Hepatic stellate cell (primary cell): Measurements from ENCODE around the gene SCGB1C2.
"Not testable (repeated sequence)": the region's sequence is repeated elsewhere in the genome, so short reads cannot be mapped to it uniquely, and the experiment has no call there.

Experiments
- DNase-seq: peaks from one replicate; pipeline ENCODE4 v3.0.0; 2011; ENCODE audit warnings: low spot score

SCGB1C2 gene

DNA sequence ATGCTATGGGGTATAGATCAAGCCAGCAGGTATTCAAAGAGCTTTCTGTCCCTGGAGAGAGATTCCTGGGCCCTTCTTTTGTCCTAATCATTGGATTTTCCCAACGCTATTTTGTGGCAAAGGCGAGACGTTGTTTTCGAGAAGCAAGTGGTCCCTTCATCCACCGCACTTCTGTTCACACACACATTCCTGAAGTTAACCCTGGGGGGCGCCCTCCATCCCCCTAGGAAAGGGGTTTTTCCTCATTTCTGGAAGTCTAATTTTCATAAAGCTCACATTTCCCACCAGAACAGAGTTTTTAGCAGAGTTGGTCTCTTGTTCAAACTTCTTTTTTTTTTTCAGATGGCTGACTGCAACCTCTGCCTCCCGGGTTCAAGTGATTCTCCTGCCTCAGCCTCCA lies 11.9 kb downstream of the SCGB1C2 start:
- no peak for DNase-seq

DNA sequence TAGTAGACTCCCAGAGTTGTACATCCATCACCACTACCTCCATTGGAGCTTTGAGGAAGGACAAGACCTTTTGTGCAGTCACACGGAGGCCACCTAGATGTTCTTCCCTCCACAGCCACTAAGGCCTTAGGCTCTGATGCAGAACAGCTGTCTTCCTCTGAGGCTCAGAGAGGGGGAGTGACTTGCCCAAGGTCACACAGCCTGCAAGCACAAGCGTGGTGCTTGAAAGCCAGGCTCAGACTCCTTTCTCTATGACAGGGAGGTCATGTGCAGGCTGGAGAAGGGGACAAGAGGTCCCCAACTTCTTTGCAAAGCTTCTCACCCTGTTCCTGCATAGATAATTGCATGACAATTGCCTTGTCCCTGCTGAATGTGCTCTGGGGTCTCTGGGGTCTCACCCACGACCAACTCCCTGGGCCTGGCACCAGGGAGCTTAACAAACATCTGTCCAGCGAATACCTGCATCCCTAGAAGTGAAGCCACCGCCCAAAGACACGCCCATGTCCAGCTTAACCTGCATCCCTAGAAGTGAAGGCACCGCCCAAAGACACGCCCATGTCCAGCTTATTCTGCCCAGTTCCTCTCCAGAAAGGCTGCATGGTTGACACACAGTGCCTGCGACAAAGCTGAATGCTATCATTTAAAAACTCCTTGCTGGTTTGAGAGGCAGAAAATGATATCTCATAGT lies 12.7 kb downstream of the SCGB1C2 start:
- no peak for DNase-seq

DNA sequence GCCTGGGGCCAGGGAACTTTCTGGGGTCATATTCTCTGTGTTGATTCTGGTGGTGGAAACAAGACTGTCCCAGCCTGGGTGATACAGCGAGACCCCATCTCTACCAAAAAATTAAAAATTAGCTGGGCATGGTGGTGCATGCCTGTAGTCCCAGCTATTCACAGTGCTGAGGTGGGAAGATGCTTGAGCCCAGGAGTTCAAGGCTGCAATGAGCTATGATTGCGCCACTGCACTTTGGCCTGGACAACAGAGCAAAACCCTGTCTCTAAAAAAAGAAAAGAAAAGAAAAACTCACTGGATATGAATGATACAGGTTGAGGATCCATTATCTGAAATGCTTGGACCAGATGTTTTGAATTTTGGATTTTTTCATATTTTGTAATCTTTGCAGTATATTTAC lies 13.6 kb downstream of the SCGB1C2 start:
- DNase-seq, result no peak

DNA sequence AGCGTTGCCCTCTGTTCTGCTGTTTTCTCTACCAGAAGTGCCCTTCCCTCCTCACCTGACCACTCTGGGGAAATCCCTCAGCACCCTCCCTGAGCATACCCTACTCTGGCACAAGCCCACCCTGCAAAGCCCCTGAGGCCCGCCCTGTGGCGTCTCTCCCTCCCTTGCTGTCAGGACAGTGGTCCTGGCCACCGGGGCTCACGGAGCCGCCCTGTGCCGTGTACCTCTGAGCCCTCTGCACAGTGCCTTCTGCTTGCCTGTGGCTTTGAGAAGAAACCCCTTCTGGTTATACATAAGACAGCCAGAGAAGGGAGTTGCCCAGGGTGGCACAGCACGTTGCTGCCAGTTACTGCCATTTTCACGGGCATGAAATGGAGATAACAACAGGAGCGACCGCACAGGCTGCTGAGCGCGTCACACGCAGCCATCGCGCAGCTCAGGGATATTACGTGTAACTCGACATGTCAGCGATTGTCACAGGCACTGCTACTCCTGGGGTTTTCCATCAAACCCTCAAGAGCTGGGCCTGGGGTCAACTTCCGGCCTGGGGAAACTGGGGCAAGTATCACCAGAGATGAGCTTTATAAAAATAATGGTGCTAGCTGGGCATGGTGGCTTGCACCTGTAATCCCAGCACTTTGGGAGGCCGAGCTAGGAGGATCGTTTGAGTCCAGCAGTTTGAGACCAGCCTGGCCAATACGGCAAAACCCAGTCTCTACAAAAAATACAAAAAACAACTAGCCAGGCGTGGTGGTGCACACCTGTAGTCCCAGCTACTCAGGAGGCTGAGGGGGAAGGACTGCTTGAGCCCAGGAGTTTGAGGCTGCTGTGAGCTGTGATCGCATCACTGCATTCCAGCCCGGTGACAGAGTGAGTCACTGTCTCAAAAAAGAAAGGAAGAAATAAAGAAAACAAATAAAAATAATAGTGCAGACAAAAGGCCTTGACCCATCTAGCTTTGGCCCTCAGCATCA lies 14.8 kb downstream of the SCGB1C2 start:
- DNase-seq, result no peak

DNA sequence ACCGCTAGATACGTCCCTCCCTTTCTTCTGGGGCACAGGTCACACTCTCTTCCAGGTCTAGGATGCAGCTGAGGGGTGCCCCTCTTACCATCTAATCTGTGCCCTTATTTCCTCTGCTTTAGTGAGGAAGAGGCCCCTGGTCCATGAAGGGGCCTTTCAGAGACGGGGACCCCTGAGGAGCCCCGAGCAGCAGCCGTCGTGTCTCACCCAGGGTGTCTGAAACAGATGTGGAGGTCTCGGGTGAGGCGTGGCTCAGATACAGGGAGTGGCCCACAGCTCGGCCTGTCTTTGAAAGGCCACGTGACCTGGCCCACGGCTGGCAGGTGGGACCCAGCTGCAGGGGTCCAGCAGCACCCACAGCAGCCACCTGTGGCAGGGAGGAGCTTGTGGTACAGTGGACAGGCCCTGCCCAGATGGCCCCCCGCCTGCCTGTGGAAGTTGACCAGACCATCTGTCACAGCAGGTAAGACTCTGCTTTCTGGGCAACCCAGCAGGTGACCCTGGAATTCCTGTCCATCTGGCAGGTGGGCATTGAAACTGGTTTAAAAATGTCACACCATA lies 15.6 kb downstream of the SCGB1C2 start:
- no peak for DNase-seq

DNA sequence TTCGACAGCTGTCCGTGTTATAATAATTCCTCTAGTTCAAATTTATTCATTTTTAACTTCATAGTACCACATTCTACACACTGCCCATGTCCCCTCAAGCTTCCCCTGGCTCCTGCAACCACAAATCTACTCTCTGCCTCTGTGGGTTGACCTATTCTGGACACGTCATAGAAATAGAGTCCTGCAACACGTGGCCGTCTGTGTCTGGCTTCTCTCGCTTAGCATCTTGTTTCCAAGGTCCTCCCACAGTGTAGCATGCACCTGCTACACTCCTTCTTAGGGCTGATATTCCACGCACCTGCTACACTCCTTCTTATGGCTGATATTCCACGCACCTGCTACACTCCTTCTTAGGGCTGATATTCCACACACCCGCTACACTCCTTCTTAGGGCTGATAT lies 16.5 kb downstream of the SCGB1C2 start:
- no peak for DNase-seq

DNA sequence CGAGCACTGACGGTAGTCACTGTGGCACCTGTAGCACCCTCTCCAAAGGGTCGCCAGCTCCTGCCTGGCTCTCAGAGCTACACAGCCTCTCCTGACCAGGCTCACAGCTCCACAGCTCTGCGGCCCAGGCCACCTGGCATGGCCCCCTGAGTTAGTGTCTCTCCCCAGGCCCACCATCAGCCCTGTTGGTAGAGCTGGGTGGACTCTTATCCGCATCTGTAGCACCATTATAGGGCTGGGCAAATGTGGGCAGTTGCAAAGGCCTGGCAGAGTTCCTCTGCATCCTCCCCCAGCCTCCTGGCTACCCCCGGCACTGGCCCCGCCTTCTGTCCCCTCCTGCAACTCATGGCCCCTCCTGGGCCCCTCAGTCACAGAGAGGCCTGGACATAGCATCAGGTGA lies 18.2 kb downstream of the SCGB1C2 start:
- no peak for DNase-seq

DNA sequence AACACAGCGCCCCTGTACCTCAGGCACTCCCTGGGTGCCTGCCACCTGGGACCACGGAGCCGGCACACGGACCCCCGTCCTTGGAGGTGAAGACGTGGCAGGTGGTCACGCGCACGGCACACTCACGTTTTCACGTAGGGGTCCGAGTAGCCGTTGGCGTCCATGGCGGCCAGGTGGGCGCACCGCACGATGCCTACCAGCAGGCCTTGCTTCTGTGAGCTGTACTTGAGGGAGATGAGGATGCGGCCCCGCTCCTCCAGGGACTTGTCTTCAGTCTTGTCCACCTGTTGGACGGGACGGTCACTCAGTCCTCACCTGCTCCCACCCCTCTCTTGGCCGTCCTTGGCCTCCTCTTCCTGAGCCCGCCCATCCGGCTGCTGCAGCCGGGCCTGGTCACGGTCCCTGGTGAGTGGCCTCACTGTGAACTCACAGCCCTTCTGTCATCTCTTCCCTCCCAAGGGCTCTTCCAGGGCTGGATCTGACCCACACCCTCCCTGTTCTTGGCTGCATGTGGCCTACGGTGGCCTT lies 18.8 kb downstream of the SCGB1C2 start:
- DNase-seq, result no peak

DNA sequence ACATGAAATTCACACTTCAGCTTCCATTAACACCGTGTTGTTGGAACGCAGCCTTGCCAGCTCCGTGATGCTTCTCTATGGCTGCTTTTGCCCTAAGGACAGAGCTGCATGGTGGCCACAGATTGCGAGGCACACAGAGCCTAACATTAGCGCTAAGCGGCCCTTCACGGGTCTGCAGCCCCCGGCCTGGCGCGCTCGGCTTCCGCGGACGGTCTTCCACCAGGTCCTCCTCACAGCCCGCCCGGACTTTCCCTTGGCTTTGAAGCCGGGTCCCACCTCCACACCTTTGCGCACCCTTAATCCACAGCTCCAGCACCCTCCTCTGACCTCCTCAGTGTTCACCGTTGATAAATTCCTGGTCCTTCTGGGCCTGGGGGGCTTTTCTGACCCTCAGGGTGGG lies 19.6 kb downstream of the SCGB1C2 start:
- no peak for DNase-seq

DNA sequence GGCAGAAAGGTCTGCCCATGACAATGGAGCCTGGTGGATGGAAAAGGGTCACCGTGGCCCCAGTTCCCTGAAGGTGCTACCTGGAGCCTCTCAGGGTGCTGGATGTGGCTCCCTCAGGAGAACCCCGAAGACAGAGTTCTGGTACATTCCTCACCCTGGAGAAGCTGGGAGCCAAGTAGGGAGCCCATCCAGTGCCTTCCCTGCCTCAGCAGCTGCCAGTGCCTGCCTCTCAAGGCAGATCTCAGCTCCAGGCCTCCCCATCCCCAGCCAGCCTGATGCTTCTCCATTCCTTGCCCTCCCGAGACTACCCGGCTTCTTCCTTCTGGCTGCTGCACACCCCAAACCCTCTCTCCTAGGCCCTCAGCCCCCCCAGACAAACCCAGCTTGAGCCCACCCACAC lies 20.5 kb downstream of the SCGB1C2 start:
- no peak for DNase-seq

DNA sequence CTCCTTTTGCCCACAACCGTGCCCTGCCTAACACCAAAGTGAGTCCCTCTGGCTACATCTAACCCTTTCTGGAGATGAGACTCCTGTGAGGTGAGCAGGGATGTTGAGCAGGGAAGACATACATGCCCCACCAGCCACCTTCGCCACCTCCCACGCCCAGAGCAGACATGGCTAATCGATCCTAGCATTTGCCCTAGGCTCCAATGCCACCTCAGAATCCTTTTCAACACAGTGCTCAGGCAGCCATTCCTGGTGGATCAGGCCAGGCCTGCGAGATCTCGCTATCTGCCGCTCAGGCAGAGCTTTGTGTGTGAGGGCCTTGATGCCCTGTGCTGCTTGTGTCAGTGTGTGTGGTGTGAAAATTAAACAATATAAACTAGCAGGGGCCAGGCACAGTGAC lies 21.0 kb downstream of the SCGB1C2 start:
- no peak for DNase-seq

DNA sequence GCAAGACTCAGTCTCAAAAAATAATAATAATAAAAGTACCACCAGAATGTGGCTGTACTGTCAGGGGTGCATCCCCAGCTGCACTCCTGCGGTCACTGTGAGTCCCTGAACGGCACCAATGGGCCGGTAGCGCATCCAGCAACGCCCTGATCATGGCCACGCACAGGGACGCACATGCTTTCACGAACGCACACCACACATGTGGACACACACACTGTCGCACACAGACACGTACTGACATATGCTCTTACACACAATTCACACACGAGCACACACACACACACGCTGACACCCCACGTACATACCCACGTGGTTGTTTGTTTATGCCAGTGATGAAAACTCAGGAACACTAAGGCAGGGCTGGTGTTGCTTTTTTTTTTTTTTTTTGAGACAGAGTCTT lies 22.2 kb downstream of the SCGB1C2 start:
- no peak for DNase-seq

DNA sequence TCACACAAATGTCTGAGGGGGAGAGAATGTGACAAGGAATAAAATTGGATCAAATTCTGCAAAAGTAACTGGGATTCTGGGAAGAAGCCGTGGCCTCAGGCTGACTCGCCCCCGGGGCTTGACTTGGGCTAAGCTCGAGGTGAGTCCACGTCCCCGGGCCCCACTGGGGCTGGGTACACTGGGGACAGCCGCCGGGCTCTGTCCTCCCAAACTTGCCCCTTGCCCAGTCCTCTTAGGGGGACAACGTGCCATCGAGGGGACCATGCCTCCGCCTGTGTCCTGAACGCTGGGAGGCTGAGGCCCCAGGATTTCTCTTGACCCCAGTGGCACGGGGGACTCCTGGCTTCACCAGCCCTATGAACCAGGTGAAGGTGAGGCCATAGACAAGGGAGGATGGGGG lies 23.0 kb downstream of the SCGB1C2 start:
- DNase-seq, result no peak

DNA sequence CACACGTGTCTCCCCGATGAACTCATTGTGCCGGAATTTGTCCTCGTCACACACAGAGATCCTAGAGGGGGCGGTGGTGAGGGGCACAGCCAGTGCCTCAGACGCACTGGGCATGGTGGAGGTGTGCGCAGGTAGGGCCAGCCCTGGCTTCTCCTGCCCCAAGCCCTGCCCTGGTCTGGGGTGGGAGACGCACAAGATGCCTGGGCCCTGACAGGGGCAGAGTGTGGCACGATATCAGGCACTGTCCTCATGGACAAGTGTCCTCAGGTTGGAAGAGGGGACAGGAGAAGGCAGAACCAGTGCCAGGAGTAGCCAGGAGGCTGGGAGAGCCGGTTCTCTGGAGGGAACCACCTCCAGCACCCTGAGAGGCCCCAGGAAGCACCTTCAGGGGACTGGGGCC lies 24.1 kb downstream of the SCGB1C2 start:
- DNase-seq, result no peak

DNA sequence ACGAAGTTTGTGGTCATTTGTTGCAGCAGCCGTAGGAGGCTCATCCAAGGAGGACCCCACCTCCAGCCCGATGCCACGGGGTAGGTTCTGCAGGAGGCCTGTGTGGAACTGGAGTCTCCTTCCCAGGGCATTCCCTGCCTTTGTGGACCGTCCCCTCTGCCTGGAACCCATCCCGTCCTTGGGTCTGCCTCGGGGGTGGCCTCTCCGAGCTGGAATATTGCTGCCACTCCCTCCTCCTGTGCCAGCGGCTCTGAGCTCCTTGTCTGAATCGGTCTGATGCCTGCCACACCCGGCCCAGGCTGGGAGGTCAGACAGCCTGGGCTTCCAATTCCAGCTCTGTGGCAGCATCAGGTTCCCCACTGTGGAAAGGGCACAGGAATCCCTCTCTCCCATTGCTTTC lies 25.3 kb downstream of the SCGB1C2 start:
- no peak for DNase-seq

DNA sequence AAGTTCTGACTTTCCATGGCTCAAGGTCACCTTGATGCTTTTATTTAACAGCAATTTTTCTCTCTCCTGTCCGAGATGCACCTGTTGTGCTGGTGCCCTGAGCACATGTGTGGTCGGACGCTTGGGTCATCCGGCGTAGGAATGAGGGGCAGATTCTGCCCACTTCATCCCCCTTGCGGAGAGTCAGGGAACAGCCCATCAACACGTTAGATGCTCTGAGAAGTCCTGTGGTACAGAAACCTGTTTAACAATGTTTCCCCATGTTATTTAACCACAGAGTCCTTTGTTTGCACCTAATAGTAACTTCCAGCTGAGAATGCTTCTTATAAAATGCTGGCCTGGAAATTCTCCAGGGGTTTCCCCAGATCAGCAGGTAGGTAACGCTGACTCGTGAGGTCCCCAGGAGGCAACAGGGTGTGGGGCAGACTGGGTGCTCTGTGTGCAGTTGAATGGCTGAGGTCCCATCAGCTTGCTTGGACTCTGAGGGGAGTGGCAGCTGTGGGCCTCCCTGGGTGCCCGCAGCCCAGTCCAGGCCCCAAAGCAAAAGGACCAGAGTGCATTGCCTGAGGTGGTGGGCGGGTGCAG lies 26.2 kb downstream of the SCGB1C2 start:
- peak; percentile 54 for DNase-seq

DNA sequence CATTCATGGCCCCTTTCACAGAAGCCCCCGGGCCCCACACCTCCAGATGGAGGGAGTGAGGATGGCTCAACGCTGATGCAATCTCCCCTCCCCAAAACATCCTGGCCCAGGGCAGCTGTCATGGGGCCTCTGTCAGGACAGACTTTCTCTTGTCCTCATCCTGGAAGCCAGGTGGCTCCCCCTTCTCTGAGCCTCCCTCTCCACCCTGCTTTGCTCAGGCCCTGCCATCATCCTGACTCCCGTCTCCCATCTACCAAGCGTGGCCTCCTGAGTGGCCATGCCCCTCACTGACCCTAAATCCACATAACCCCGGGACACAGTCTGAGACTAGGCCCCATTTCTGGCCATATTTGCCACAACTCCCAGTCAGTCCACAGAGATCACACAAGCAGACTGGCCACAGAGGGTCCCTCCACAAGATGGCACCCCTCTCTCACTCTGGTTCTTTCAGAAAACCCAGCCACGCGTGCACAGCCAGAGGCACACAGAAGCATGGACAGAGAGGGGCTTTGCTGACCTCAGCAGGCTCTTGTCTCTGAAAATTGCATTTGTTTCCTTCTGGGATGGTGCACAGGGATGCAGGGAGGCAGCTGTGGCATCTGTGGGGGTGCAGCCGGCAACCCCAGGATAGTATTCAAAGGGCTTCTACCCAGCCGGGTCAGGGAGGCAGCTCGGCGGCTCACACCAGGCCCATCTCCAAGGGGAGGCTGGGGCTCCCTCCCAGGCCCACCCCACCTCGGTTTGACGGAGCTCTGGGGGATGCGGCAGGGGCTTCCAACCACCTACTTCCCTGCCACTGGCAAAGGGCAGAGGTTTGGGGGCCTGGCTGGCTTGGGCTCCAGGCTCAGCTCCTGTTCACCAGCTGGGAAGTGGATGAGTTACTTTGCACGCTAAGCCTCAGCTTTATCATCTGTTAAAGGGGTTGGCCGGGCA lies 27.2 kb downstream of the SCGB1C2 start:
- DNase-seq, result peak; percentile 67

DNA sequence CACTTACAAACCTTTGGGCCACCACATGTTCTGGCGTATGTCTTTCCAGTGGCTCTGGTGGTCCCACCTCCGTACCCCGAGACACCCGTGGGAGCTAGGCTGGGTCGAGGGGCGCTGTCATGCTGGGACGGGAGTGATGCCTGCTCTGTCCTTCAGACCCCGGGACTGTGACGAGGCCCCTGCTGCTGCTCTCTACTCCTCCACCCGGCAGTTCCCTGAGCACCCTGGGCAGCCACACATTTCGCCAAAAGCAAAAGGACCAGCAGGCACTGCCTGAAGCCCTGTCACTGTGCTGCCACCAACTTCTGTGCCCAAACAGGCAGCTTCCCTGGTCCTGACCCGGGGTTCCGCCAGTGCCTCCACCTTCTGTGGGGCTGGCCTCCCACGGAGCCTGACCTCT lies 28.6 kb downstream of the SCGB1C2 start:
- DNase-seq, result no peak

DNA sequence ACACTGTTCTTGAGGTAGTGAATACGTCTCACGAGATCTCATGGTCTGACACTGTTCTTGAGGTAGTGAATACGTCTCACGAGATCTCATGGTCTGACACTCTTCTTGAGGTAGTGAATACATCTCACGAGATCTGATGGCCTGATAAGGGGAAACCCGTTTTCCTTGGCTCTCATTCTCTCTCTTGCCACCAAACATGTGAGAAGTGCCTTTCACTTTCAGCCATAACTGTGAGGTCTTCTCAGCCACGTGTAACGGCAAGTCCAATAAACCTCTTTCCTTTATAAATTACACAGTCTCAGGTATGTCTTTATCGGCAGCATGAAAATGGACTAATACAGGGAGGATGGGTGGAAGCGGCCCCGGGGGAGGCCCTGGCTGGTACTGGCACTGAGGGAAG lies 31.2 kb downstream of the SCGB1C2 start:
- DNase-seq, result not testable (repeated sequence)

DNA sequence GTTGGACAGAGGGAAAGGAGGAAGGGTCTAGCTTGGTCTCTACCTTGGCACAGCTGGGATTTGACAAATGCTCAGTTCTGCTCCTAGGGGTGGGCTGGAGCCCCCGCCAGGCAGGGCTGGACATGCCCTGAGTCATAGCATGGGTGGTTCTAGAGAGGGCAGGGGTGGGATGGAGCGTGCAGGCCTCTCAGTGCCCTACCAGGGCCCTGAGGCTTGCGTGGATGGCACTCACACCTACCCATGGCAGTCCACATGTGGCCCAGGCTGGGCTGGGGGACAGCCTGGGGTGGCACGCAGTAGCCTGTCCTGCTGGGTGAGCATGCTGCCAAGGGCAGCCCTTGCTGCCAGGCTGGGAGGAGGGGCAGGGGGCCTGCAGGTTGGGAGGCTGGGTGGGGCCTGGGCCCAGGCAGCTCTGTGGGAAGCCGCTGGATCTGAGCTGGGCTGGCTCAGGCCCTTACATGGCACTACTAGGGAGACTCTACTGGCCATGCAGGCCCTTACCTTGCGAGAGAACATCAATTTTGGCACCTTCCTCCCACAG lies 32.8 kb downstream of the SCGB1C2 start:
- DNase-seq, result no peak

DNA sequence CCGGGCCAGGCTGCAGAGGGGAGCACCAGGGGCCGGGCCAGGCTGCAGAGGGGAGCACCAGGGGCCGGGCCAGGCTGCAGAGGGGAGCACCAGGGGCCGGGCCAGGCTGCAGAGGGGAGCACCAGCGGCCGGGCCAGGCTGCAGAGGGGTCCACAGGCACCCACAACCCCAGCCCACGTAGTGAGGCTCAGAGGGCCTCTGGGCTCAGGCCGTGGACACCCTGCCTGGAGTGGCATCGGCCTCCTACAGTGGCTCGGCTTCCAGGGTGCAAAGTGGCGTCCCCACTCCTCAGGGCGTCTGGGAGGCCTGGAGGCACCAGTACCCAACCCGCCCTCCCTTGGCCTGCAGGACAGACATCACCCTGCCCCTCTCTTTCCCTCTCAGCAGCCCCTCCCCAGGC lies 34.5 kb downstream of the SCGB1C2 start:
- DNase-seq, result no peak
